GM12891 (cell line): ENCODE results near the gene LYSMD2.

Experiments
- PAX5 ChIP-seq: IDR thresholded peaks from 2 replicates; pipeline ENCODE4 v1.6.1; 2011; ENCODE audit warnings: low read length, moderate library complexity, mild to moderate bottlenecking; ENCODE audit not compliant: insufficient read depth, severe bottlenecking
- POLR2A ChIP-seq: IDR thresholded peaks from 2 replicates; pipeline ENCODE4 v1.6.1; 2011; ENCODE audit warnings: low read depth, low read length, control low read depth
- POLR2AphosphoS5 ChIP-seq: IDR thresholded peaks from 2 replicates; pipeline ENCODE4 v1.6.1; 2011; ENCODE audit warnings: low read depth, low read length, control low read depth
- POU2F2 ChIP-seq: IDR thresholded peaks from 2 replicates; pipeline ENCODE4 v1.6.1; 2011; ENCODE audit warnings: low read depth, mild to moderate bottlenecking, control low read depth, low read length, moderate library complexity
- SPI1 ChIP-seq: IDR thresholded peaks from 2 replicates; pipeline ENCODE4 v1.6.1; 2011; ENCODE audit warnings: low read depth, low read length, control low read depth
- TAF1 ChIP-seq: IDR thresholded peaks from 2 replicates; pipeline ENCODE4 v1.6.1; 2011; ENCODE audit warnings: low read depth, low read length, control low read depth

GRCh38 chr15:51780636-51781035, 43.2 kb upstream of the LYSMD2 start:
- no peak for TF ChIP-seq POLR2A
- TF ChIP-seq POLR2AphosphoS5 = no peak
- TF ChIP-seq TAF1 = no peak
- TF ChIP-seq POU2F2 = no peak
- TF ChIP-seq SPI1 = no peak
- no peak for TF ChIP-seq PAX5
